ENCODE measurements around the gene PLA2G6. TPM values are rescaled to one million over a fixed set of nuclear protein-coding genes. Genes with fewer than 3 reads are reported as not detected.

Gene PLA2G6
- total and polyA plus RNA-seq, 2 of the 13 experiments (the other 11 are each of a cell fraction or from before 2014, with no cell fraction given): 4.8 to 11.5 TPM

DNA sequence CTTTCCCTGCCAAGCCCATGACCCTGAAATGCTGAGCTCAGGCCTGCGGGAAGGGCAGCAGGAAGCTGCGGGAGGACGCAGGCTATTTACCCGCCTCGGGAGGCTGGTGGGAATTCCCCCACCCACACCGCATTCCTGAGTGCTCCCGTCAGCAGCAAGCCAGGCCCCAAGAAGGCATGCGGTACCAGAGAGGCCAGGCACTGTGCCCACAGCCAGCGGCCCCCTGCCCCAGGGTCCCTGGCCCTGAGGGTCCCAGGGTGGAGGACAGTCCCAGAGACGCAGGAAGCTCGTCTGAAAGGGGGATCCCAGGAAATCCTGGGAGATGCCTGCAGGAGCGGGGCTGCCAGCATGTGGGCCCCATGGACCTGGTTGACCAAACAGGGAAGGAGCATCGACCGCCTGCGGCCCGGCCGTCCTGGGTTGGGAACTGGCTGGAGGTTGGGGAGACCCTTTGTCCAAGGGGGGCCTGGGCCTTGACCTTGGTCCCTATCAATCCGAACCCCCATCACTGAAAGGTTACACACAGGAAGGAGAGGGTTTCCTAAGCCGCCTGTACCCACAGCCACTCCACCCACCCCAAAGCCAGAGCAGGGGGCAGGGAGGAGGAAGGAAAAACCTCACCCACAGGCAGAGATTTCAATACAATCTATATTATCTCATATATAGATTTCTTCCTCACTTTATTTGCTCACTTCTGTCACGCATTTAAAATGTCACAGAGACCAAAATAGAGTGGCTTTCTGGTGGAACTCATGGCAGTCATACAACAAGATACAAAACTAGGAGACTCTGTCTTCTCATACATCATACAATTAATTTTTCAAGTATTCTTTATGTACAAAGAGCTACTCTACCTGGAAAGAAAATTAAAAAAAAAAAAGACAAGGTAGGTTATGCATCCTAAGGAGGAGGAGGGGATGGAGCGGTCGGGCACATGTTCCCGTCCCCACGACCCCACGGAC, 37.3 kb upstream of the PLA2G6 start (continued):
- TF ChIP-seq SP140L (CRISPR knock-in tag; IDR thresholded peaks at IDR 0.05; ENCODE audit: borderline replicate concordance) (no peak), E2F2 (CRISPR knock-in tag; IDR thresholded peaks at IDR 0.05; ENCODE audit: borderline replicate concordance) (0 out of 2 replicates have a peak, but pooled peaks have one; percentile 58), PRMT3 (CRISPR knock-in tag; IDR thresholded peaks at IDR 0.05; ENCODE audit: borderline replicate concordance, low read depth) (no peak), PHF20 (CRISPR knock-in tag; IDR thresholded peaks at IDR 0.05) (no peak)

- POLR2A ChIA-PET: interaction anchor here (0.9 to 1.2 kb wide), 3 partner anchors 14 to 105 kb away, joined by 3 to 4 read pairs (median 3); partner anchors contain the start of genes BAIAP2L2, MAFF and PLA2G6
- peaks cover 28% of the 10 kb centered on the region; the same call in 1 of the 2 replicates for H4K20me1 ChIP-seq (ENCODE audit: insufficient read depth, low read length)
- no peak for DNase-seq (ENCODE audit: low spot score)
- H3K36me3 ChIP-seq (replicated peaks in 1 of 2; ENCODE audit: control insufficient read depth in 1 of 2, insufficient read depth in 2 of 2, low read length in 2 of 2): peaks cover 1 to 20% of the 10 kb centered on the region in 2 experiments; a peak in 4 of 5 replicates
- no peak for TF ChIP-seq ZNF777 (CRISPR knock-in tag; IDR thresholded peaks at IDR 0.05)
- no peak for TF ChIP-seq ZNF597 (CRISPR knock-in tag; IDR thresholded peaks at IDR 0.05)
- TF ChIP-seq POLR2AphosphoS2 (IDR thresholded peaks at IDR 0.05; ENCODE audit: low read depth, low read length): peak; percentile 68; the same call in 1 of the 2 replicates
- peak; percentile 70 for TF ChIP-seq RBM22 (optimal IDR thresholded peaks at IDR 0.05; ENCODE audit: low read length)
- TF ChIP-seq HDAC6 (IDR thresholded peaks at IDR 0.05; ENCODE audit: low read depth, low read length): no peak
- 0 out of 4 replicates have a peak, but pooled peaks of 1 of the 2 experiments have one; percentile 14 for TF ChIP-seq POLR2A (IDR thresholded peaks at IDR 0.05; ENCODE audit: insufficient read depth in 1 of 2, low read depth in 2 of 2, low read length in 2 of 2)
- no peak for TF ChIP-seq GABPB1 (CRISPR knock-in tag; IDR thresholded peaks at IDR 0.05)
- TF ChIP-seq, protein P1, sequence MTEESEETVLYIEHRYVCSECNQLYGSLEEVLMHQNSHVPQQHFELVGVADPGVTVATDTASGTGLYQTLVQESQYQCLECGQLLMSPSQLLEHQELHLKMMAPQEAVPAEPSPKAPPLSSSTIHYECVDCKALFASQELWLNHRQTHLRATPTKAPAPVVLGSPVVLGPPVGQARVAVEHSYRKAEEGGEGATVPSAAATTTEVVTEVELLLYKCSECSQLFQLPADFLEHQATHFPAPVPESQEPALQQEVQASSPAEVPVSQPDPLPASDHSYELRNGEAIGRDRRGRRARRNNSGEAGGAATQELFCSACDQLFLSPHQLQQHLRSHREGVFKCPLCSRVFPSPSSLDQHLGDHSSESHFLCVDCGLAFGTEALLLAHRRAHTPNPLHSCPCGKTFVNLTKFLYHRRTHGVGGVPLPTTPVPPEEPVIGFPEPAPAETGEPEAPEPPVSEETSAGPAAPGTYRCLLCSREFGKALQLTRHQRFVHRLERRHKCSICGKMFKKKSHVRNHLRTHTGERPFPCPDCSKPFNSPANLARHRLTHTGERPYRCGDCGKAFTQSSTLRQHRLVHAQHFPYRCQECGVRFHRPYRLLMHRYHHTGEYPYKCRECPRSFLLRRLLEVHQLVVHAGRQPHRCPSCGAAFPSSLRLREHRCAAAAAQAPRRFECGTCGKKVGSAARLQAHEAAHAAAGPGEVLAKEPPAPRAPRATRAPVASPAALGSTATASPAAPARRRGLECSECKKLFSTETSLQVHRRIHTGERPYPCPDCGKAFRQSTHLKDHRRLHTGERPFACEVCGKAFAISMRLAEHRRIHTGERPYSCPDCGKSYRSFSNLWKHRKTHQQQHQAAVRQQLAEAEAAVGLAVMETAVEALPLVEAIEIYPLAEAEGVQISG (CRISPR knock-in tag; IDR thresholded peaks at IDR 0.05): no peak
- peak; percentile 94 for TF ChIP-seq AGO1 (IDR thresholded peaks at IDR 0.05; ENCODE audit: low read depth, low read length, poor library complexity, severe bottlenecking)
- no peak for TF ChIP-seq SUZ12 (IDR thresholded peaks at IDR 0.05; ENCODE audit: low read depth, low read length)
- no peak overlapping the region for H3K4me3 ChIP-seq (replicated peaks in 1 of 3; ENCODE audit: insufficient read depth in 1 of 3, low read depth in 2 of 3, low read length in 3 of 3)
- H3K9me3 ChIP-seq (ENCODE audit: low read length): no peaks in the 10 kb centered on the region
- no peak overlapping the region for H2AFZ ChIP-seq (ENCODE audit: low read length)
- H3K4me1 ChIP-seq (ENCODE audit: insufficient read depth, low read length): peaks cover 45% of the 10 kb centered on the region
- in situ Hi-C loops (cut with HindIII; ENCODE audit: extremely low pct_ligation_motif_present, low pct_unique_long_range_greater_than_20kb): no loop called here
- CTCF ChIA-PET (ENCODE audit: low intra/inter-chr PET ratio, low total read pairs): no interaction called here
- no peak overlapping the region for H3K4me2 ChIP-seq (ENCODE audit: low read depth, low read length)
- WGBS (ENCODE audit: low lambda C conversion rate): 90% methylated on average over 11 of the region's 11 CpGs
- intact Hi-C loops (cut with micrococcal nuclease; ENCODE audit: unreplicated experiment): no loop called here
- H3K27ac ChIP-seq (ENCODE audit: extremely low read length, insufficient read depth, low read length): no peak overlapping the region
- no peak for FAIRE-seq
- peaks cover 13% of the 10 kb centered on the region for H3K79me2 ChIP-seq (ENCODE audit: insufficient read depth, low read length)
- no peak overlapping the region for H3K9ac ChIP-seq (ENCODE audit: insufficient read depth, low read depth, low read length)
- H3K27me3 ChIP-seq (ENCODE audit: control insufficient read depth in 1 of 2, insufficient read depth in 2 of 2, low read length in 2 of 2): no peaks in the 10 kb centered on the region
- no peak for ATAC-seq
- BruUV-seq (replicated peaks): TSS peak; percentile 37
Observed at GRCh38 chr22:38215156-38216038, 33.8 kb upstream of the PLA2G6 start.
